ENCODE data around the gene OR51M1. TPM values are rescaled to one million over a fixed set of nuclear protein-coding genes. Genes with fewer than 3 reads are reported as not detected.
"Not testable (repeated sequence)": the region's sequence is repeated elsewhere in the genome, so short reads cannot be mapped to it uniquely, and the experiment has no call there.

OR51M1 gene
- total RNA-seq: not detected
- polyA plus RNA-seq (ENCODE audit: insufficient read length in 2 of 2): not detected
- long read RNA-seq, donor 1: 0 reads
- long read RNA-seq, donor 2: 0 reads
- long read RNA-seq, donor 3: 0 reads
- long read RNA-seq, donor 4: 0 reads

GRCh38 chr11:5383576-5383975 lies at the start of gene OR51M1:
Gene OR51M1, plus strand, starts transcription at chr11:5383812. Its CDS starts 5,587 bp downstream, at chr11:5389399.
- Histone ChIP-seq H3K27ac (ENCODE audit: low read depth, low read length) (no peak within 1 kb of the TSS), H3K36me3 (ENCODE audit: control insufficient read depth, insufficient read depth, low read length) (no peaks in the 10 kb centered on the region)
- no CpG with 5 or more reads among the region's 1 CpG for WGBS (ENCODE audit: insufficient coverage)

GRCh38 chr11:5335170-5335569 lies 48.4 kb upstream of the OR51M1 start:
- WGBS (ENCODE audit: insufficient coverage): no CpG with 5 or more reads among the region's 1 CpG
- no peaks in the 10 kb centered on the region for H3K27me3 ChIP-seq (ENCODE audit: control insufficient read depth, insufficient read depth, low read length)
- no peak overlapping the region for H3K27ac ChIP-seq (ENCODE audit: low read depth, low read length)
- no peaks in the 10 kb centered on the region for H3K9me3 ChIP-seq (ENCODE audit: control insufficient read depth, insufficient read depth, low read length)
- H3K4me3 ChIP-seq (ENCODE audit: low read depth, low read length): no peak overlapping the region
- H3K36me3 ChIP-seq (ENCODE audit: control insufficient read depth, insufficient read depth, low read length): no peaks in the 10 kb centered on the region
- no peak for DNase-seq (ENCODE audit: low read depth in 4 of 6, low spot score in 6 of 6)
- no peaks in the 10 kb centered on the region for H3K4me1 ChIP-seq (ENCODE audit: control insufficient read depth, insufficient read depth, low read length)

More at GRCh38 chr11:5383576-5383975, at the start of gene OR51M1:
- H3K27me3 ChIP-seq (ENCODE audit: control insufficient read depth, insufficient read depth, low read length): no peaks in the 10 kb centered on the region
- no peaks in the 10 kb centered on the region for H3K9me3 ChIP-seq (ENCODE audit: control insufficient read depth, insufficient read depth, low read length)
- H3K4me1 ChIP-seq (ENCODE audit: control insufficient read depth, insufficient read depth, low read length): no peaks in the 10 kb centered on the region
- H3K4me3 ChIP-seq (ENCODE audit: low read depth, low read length): no peak within 1 kb of the TSS
- DNase-seq (ENCODE audit: low read depth in 4 of 6, low spot score in 6 of 6): no peak

DNA sequence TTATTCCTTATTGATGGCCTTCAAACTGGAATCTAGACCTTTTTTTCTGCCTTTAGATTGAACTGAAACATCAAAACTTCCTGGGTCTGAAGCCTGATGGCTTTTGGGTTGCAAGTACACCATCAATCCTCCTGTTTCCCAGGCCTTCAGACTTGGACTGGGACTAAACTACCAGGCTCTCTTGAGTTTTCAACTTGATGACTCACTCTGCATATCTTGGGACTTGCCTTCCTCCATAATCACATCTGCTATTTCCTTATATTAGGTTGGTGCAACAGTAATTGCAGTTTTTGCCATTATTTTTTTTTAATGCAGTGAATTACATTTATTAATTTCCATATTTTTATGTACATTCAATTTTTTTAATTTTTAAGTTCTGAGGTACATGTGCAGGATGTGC lies 47.3 kb upstream of the OR51M1 start:
- no peaks in the 10 kb centered on the region for H3K9me3 ChIP-seq (ENCODE audit: control insufficient read depth, insufficient read depth, low read length)
- no peaks in the 10 kb centered on the region for H3K27me3 ChIP-seq (ENCODE audit: control insufficient read depth, insufficient read depth, low read length)

DNA sequence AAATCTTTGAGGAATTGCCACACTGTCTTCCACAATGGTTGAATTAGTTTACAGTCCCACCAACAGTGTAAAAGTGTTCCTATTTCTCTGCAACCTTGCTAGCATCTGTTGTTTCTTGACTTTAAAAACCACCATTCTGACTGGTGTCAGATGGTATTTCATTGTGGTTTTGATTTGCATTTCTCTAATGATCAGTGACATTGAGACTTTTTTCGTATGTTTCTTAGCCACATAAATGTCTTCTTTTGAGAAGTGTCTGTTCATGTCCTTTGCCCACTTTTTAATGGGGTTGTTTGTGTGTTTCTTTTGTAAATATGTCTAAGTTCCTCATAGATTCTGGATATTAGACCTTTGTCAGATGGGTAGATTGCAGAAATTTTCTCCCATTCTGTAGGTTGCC lies 46.4 kb upstream of the OR51M1 start:
- H3K4me3 ChIP-seq (ENCODE audit: low read depth, low read length); H3K9me3 ChIP-seq (ENCODE audit: control insufficient read depth, insufficient read depth, low read length); H3K27ac ChIP-seq (ENCODE audit: low read depth, low read length); H3K36me3 ChIP-seq (ENCODE audit: control insufficient read depth, insufficient read depth, low read length); DNase-seq (ENCODE audit: low read depth in 4 of 6, low spot score in 6 of 6); H3K27me3 ChIP-seq (ENCODE audit: control insufficient read depth, insufficient read depth, low read length); H3K4me1 ChIP-seq (ENCODE audit: control insufficient read depth, insufficient read depth, low read length): not testable (repeated sequence)
- WGBS (ENCODE audit: insufficient coverage): 80% methylated on average over 1 of the region's 1 CpG

More for the DNA sequence above, 47.3 kb upstream of the OR51M1 start:
- Histone ChIP-seq H3K4me1 (ENCODE audit: control insufficient read depth, insufficient read depth, low read length) (no peaks in the 10 kb centered on the region), H3K27ac (ENCODE audit: low read depth, low read length) (no peak overlapping the region), H3K36me3 (ENCODE audit: control insufficient read depth, insufficient read depth, low read length) (no peaks in the 10 kb centered on the region), H3K4me3 (ENCODE audit: low read depth, low read length) (no peak overlapping the region)
- no peak for DNase-seq (ENCODE audit: low read depth in 4 of 6, low spot score in 6 of 6)

DNA sequence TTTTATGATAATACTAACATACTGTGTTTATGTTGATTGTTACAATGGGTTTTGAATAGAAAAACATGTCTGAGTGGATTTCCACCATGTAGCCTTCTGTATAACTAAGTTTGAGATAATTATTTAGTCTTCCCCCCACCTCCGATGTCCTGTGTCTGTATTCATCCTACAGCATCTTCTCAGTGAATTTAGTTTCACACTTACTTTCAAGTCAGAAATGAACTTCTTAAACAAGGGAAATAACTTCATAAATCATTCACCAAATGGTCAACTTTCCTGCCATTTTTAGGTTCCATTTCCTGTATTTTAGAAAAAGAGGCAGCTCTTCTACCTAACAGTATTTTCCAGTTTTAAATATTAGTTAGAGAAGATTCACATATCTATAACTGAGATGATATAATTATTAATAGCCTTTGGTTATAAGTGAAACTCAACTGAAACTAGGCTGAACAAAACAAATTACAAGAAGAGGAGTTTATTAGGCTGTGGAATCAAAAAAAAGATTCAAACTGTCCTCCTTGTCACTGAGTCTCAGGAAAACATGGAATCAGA lies 43.8 kb upstream of the OR51M1 start:
- Histone ChIP-seq H3K4me1 (ENCODE audit: control insufficient read depth, insufficient read depth, low read length) (no peaks in the 10 kb centered on the region), H3K36me3 (ENCODE audit: control insufficient read depth, insufficient read depth, low read length) (no peaks in the 10 kb centered on the region), H3K27me3 (ENCODE audit: control insufficient read depth, insufficient read depth, low read length) (no peaks in the 10 kb centered on the region), H3K4me3 (ENCODE audit: low read depth, low read length) (no peak overlapping the region), H3K9me3 (ENCODE audit: control insufficient read depth, insufficient read depth, low read length) (no peaks in the 10 kb centered on the region), H3K27ac (ENCODE audit: low read depth, low read length) (no peak overlapping the region)
- no peak for DNase-seq (ENCODE audit: low read depth in 4 of 6, low spot score in 6 of 6)
- WGBS (ENCODE audit: insufficient coverage): no CpG with 5 or more reads among the region's 1 CpG

- H3K27me3 ChIP-seq (ENCODE audit: control insufficient read depth, insufficient read depth, low read length): no peaks in the 10 kb centered on the region
- no peak within 1 kb of the TSS for H3K4me3 ChIP-seq (ENCODE audit: low read depth, low read length)
- DNase-seq (ENCODE audit: low read depth in 4 of 6, low spot score in 6 of 6): no peak
- 67% methylated on average over 1 of the region's 6 CpGs for WGBS (ENCODE audit: insufficient coverage)
- no peaks in the 10 kb centered on the region for H3K9me3 ChIP-seq (ENCODE audit: control insufficient read depth, insufficient read depth, low read length)
- H3K27ac ChIP-seq (ENCODE audit: low read depth, low read length): no peak within 1 kb of the TSS
- H3K36me3 ChIP-seq (ENCODE audit: control insufficient read depth, insufficient read depth, low read length): no peaks in the 10 kb centered on the region
- H3K4me1 ChIP-seq (ENCODE audit: control insufficient read depth, insufficient read depth, low read length): no peaks in the 10 kb centered on the region
These were observed 39.9 kb upstream of the OR51M1 start, which contains the start of gene OR51B5 for GRCh38 chr11:5343474-5344335. Gene OR51B5, minus strand, starts transcription at chr11:5343524. Its CDS starts 0 bp downstream, at chr11:5343524.

- Histone ChIP-seq H3K4me3 (ENCODE audit: low read depth, low read length) (no peak overlapping the region), H3K36me3 (ENCODE audit: control insufficient read depth, insufficient read depth, low read length) (no peaks in the 10 kb centered on the region), H3K9me3 (ENCODE audit: control insufficient read depth, insufficient read depth, low read length) (no peaks in the 10 kb centered on the region), H3K27ac (ENCODE audit: low read depth, low read length) (no peak overlapping the region), H3K27me3 (ENCODE audit: control insufficient read depth, insufficient read depth, low read length) (no peaks in the 10 kb centered on the region), H3K4me1 (ENCODE audit: control insufficient read depth, insufficient read depth, low read length) (no peaks in the 10 kb centered on the region)
- WGBS (ENCODE audit: insufficient coverage): 81% methylated on average over 2 of the region's 3 CpGs
- DNase-seq (ENCODE audit: low read depth in 4 of 6, low spot score in 6 of 6): no peak
These were observed 37.8 kb upstream of the OR51M1 start for GRCh38 chr11:5345831-5346230.

GRCh38 chr11:5348551-5349194 lies 34.9 kb upstream of the OR51M1 start:
- 33% methylated on average over 1 of the region's 3 CpGs for WGBS (ENCODE audit: insufficient coverage)
- Histone ChIP-seq H3K4me3 (ENCODE audit: low read depth, low read length) (no peak overlapping the region), H3K9me3 (ENCODE audit: control insufficient read depth, insufficient read depth, low read length) (no peaks in the 10 kb centered on the region), H3K27me3 (ENCODE audit: control insufficient read depth, insufficient read depth, low read length) (no peaks in the 10 kb centered on the region), H3K36me3 (ENCODE audit: control insufficient read depth, insufficient read depth, low read length) (no peaks in the 10 kb centered on the region), H3K4me1 (ENCODE audit: control insufficient read depth, insufficient read depth, low read length) (no peaks in the 10 kb centered on the region), H3K27ac (ENCODE audit: low read depth, low read length) (no peak overlapping the region)
- DNase-seq (ENCODE audit: low read depth in 4 of 6, low spot score in 6 of 6): no peak

GRCh38 chr11:5349550-5349949 lies 34.1 kb upstream of the OR51M1 start:
- H3K4me3 ChIP-seq (ENCODE audit: low read depth, low read length): no peak overlapping the region
- H3K9me3 ChIP-seq (ENCODE audit: control insufficient read depth, insufficient read depth, low read length): no peaks in the 10 kb centered on the region
- H3K36me3 ChIP-seq (ENCODE audit: control insufficient read depth, insufficient read depth, low read length): no peaks in the 10 kb centered on the region
- H3K4me1 ChIP-seq (ENCODE audit: control insufficient read depth, insufficient read depth, low read length): no peaks in the 10 kb centered on the region
- no peak overlapping the region for H3K27ac ChIP-seq (ENCODE audit: low read depth, low read length)
- H3K27me3 ChIP-seq (ENCODE audit: control insufficient read depth, insufficient read depth, low read length): no peaks in the 10 kb centered on the region
- no peak for DNase-seq (ENCODE audit: low read depth in 4 of 6, low spot score in 6 of 6)
- no CpG with 5 or more reads among the region's 1 CpG for WGBS (ENCODE audit: insufficient coverage)

All from spinal cord (tissue), 10 donors.